ENCODE data around the gene PCGF5. TPM values are rescaled to one million over a fixed set of nuclear protein-coding genes. Genes with fewer than 3 reads are reported as not detected.

The PCGF5 gene
- total and polyA plus RNA-seq, 4 donors, result 18.9 to 55.5 (median 32.2) TPM

DNA sequence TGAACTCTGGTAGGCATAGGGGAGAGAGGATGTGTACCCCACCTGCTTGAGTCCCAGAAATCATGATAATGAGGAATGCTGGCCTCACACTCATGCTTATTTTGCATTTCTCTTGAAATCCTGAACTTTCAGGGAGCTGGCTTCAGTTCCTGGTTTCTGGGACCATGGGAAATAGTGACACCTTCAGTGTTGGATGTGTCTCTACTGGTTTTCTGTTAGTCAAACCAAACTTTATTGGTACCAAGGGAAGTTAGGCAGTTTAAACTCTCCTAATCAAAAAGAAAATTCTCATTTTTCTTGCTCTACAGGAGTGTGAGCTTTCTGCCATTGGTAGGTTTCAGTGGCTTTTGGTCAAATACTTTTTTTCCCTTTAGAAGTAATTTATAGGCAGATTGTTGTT is 11.8 kb upstream of the PCGF5 start:
- Histone ChIP-seq H3K9me3 (ENCODE audit: control insufficient read depth in 4 of 4, low read length in 3 of 4) (no peaks in the 10 kb centered on the region), H3K9ac (ENCODE audit: low read depth in 1 of 2, low read length in 2 of 2) (no peak overlapping the region), H3K27me3 (ENCODE audit: control insufficient read depth in 4 of 4, insufficient read depth in 4 of 4, low read length in 3 of 4) (no peaks in the 10 kb centered on the region), H3K4me1 (ENCODE audit: control insufficient read depth in 4 of 4, insufficient read depth in 4 of 4, low read length in 3 of 4) (no peaks in the 10 kb centered on the region), H3K36me3 (ENCODE audit: control insufficient read depth in 4 of 4, insufficient read depth in 3 of 4, low read depth in 1 of 4, low read length in 3 of 4) (no peaks in the 10 kb centered on the region), H3K4me3 (ENCODE audit: low read depth in 1 of 3, low read length in 3 of 3) (no peak overlapping the region), H3K27ac (ENCODE audit: low read depth in 1 of 2, low read length in 2 of 2) (no peak overlapping the region)
- peak; percentile 15 to 20 for TF ChIP-seq RAD21 (IDR thresholded peaks at IDR 0.05)
- TF ChIP-seq, protein P1, sequence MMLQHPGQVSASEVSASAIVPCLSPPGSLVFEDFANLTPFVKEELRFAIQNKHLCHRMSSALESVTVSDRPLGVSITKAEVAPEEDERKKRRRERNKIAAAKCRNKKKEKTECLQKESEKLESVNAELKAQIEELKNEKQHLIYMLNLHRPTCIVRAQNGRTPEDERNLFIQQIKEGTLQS (IDR thresholded peaks at IDR 0.05), result no peak
- no peak for TF ChIP-seq SP1 (IDR thresholded peaks at IDR 0.05)
- DNase-seq (ENCODE audit: low spot score), result no peak

DNA sequence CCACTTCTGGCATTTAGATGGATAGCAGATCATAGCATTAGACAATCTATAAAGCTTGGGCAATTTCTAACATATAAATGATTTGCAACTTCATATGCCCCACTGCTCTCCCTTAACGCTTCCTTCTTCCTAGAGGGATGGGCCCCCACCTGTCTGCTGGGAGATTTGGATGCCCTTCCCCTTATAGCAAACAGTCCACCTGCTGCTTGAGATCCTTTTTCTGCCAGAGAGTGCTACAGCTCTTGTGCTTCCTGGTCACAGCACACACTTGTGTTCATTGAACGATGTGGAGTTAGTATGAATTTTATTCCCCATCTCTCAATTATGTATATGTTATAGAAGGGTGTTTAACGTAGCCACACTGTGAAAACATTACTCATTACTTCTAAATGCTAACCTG is 10.4 kb upstream of the PCGF5 start:
- Histone ChIP-seq H3K36me3 (ENCODE audit: control insufficient read depth in 4 of 4, insufficient read depth in 3 of 4, low read depth in 1 of 4, low read length in 3 of 4) (no peaks in the 10 kb centered on the region), H3K9me3 (ENCODE audit: control insufficient read depth in 4 of 4, low read length in 3 of 4) (no peaks in the 10 kb centered on the region), H3K9ac (ENCODE audit: low read depth in 1 of 2, low read length in 2 of 2) (no peak overlapping the region), H3K27ac (ENCODE audit: low read depth in 1 of 2, low read length in 2 of 2) (no peak overlapping the region), H3K4me1 (ENCODE audit: control insufficient read depth in 4 of 4, insufficient read depth in 4 of 4, low read length in 3 of 4) (no peaks in the 10 kb centered on the region), H3K4me3 (ENCODE audit: low read depth in 1 of 3, low read length in 3 of 3) (no peak overlapping the region), H3K27me3 (ENCODE audit: control insufficient read depth in 4 of 4, insufficient read depth in 4 of 4, low read length in 3 of 4) (no peaks in the 10 kb centered on the region)
- WGBS, result 87% methylated on average over 3 of the region's 3 CpGs
- TF ChIP-seq HNF4A (conservative IDR thresholded peaks at IDR 0.05), result no peak
- no peak for TF ChIP-seq JUND (IDR thresholded peaks at IDR 0.05)
- TF ChIP-seq GABPA (IDR thresholded peaks at IDR 0.05 in 1 of 2, conservative IDR thresholded peaks at IDR 0.05 in 1 of 2), result no peak
- TF ChIP-seq SP1 (IDR thresholded peaks at IDR 0.05), result no peak
- no peak for TF ChIP-seq TAF1 (conservative IDR thresholded peaks at IDR 0.05)
- no peak for DNase-seq (ENCODE audit: low spot score)

DNA sequence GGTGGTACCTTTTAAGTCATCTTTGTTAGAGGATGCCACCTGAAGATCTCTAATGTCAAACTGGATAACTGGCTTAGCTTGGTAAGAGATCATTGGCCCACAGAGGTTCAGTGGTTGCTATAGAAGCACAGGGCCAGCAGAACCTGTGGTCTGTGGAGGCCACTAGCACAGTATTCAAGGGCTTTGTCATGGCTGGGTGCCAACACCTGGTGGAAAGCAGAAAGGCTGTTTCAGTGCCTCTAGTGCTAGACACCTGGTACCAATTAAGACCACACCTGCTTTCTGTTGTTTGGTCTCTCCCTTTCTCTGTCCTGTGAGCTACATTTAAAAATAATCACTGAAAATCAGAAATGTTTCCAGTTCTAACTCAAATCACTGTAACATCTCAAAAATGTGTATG is 10.0 kb upstream of the PCGF5 start:
- Histone ChIP-seq H3K27ac (ENCODE audit: low read depth in 1 of 2, low read length in 2 of 2) (no peak overlapping the region), H3K9ac (ENCODE audit: low read depth in 1 of 2, low read length in 2 of 2) (no peak overlapping the region), H3K4me1 (ENCODE audit: control insufficient read depth in 4 of 4, insufficient read depth in 4 of 4, low read length in 3 of 4) (no peaks in the 10 kb centered on the region), H3K27me3 (ENCODE audit: control insufficient read depth in 4 of 4, insufficient read depth in 4 of 4, low read length in 3 of 4) (no peaks in the 10 kb centered on the region), H3K4me3 (ENCODE audit: low read depth in 1 of 3, low read length in 3 of 3) (no peak overlapping the region), H3K36me3 (ENCODE audit: control insufficient read depth in 4 of 4, insufficient read depth in 3 of 4, low read depth in 1 of 4, low read length in 3 of 4) (no peaks in the 10 kb centered on the region), H3K9me3 (ENCODE audit: control insufficient read depth in 4 of 4, low read length in 3 of 4) (no peaks in the 10 kb centered on the region)
- TF ChIP-seq YY1 (IDR thresholded peaks at IDR 0.05) (no peak), HNF4A (conservative IDR thresholded peaks at IDR 0.05) (no peak), HNF4G (IDR thresholded peaks at IDR 0.05) (no peak), TAF1 (conservative IDR thresholded peaks at IDR 0.05) (no peak), RXRA (IDR thresholded peaks at IDR 0.05) (no peak), FOXA2 (IDR thresholded peaks at IDR 0.05) (no peak), FOXA1 (IDR thresholded peaks at IDR 0.05) (no peak), NR2F2 (IDR thresholded peaks at IDR 0.05) (no peak), JUND (IDR thresholded peaks at IDR 0.05) (no peak)
- TF ChIP-seq, protein P2, sequence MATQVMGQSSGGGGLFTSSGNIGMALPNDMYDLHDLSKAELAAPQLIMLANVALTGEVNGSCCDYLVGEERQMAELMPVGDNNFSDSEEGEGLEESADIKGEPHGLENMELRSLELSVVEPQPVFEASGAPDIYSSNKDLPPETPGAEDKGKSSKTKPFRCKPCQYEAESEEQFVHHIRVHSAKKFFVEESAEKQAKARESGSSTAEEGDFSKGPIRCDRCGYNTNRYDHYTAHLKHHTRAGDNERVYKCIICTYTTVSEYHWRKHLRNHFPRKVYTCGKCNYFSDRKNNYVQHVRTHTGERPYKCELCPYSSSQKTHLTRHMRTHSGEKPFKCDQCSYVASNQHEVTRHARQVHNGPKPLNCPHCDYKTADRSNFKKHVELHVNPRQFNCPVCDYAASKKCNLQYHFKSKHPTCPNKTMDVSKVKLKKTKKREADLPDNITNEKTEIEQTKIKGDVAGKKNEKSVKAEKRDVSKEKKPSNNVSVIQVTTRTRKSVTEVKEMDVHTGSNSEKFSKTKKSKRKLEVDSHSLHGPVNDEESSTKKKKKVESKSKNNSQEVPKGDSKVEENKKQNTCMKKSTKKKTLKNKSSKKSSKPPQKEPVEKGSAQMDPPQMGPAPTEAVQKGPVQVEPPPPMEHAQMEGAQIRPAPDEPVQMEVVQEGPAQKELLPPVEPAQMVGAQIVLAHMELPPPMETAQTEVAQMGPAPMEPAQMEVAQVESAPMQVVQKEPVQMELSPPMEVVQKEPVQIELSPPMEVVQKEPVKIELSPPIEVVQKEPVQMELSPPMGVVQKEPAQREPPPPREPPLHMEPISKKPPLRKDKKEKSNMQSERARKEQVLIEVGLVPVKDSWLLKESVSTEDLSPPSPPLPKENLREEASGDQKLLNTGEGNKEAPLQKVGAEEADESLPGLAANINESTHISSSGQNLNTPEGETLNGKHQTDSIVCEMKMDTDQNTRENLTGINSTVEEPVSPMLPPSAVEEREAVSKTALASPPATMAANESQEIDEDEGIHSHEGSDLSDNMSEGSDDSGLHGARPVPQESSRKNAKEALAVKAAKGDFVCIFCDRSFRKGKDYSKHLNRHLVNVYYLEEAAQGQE (IDR thresholded peaks at IDR 0.05), result no peak
- TF ChIP-seq, protein P1 (IDR thresholded peaks at IDR 0.05), result no peak
- TF ChIP-seq, protein P3, sequence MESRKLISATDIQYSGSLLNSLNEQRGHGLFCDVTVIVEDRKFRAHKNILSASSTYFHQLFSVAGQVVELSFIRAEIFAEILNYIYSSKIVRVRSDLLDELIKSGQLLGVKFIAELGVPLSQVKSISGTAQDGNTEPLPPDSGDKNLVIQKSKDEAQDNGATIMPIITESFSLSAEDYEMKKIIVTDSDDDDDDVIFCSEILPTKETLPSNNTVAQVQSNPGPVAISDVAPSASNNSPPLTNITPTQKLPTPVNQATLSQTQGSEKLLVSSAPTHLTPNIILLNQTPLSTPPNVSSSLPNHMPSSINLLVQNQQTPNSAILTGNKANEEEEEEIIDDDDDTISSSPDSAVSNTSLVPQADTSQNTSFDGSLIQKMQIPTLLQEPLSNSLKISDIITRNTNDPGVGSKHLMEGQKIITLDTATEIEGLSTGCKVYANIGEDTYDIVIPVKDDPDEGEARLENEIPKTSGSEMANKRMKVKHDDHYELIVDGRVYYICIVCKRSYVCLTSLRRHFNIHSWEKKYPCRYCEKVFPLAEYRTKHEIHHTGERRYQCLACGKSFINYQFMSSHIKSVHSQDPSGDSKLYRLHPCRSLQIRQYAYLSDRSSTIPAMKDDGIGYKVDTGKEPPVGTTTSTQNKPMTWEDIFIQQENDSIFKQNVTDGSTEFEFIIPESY (IDR thresholded peaks at IDR 0.05), result no peak
- TF ChIP-seq, protein P4, sequence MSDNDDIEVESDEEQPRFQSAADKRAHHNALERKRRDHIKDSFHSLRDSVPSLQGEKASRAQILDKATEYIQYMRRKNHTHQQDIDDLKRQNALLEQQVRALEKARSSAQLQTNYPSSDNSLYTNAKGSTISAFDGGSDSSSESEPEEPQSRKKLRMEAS (IDR thresholded peaks at IDR 0.05), result no peak
- DNase-seq (ENCODE audit: low spot score), result no peak

Measured in liver (tissue), 9 donors.